ENCODE data around the gene CDC6.

GRCh38 chr17:40337351-40337750 lies 49.7 kb downstream of the CDC6 start:
- TF ChIP-seq CTCF (conservative IDR thresholded peaks at IDR 0.05) (no peak), EZH2 (IDR thresholded peaks at IDR 0.05; ENCODE audit: low read depth) (no peak)
